B cell (primary cell): ENCODE measurements around the gene XPO6. TPM values are rescaled to one million over a fixed set of nuclear protein-coding genes. Genes with fewer than 3 reads are reported as not detected.

Experiments used
- ATAC-seq: fragments of 200-7000 bp; cut with Tn5 transposase; one replicate; pipeline ENCODE4 v1.10.0; 2021; ENCODE audit warnings: low read depth, mild to moderate bottlenecking, moderate number of reproducible peaks, moderate library complexity
- CTCF ChIA-PET: fragments of 350-600 bp; sonication (Branson Sonifier 250); formaldehyde crosslinking; loops from one replicate; lab custom pipeline; 2021; ENCODE audit warnings: antibody characterized with exemption, inconsistent platforms; lab: Charles Lee
- POLR2A ChIA-PET: fragments of 350-600 bp; sonication (Branson Sonifier 250); formaldehyde crosslinking; loops from one replicate; lab custom pipeline; 2021; ENCODE audit warnings: antibody characterized with exemption; lab: Charles Lee
- DNase-seq: peaks from one replicate; pipeline ENCODE4 v3.0.0; 2013
- H2AFZ ChIP-seq: 2 replicates; pipeline ENCODE4 v1.6.1; 2012; ENCODE audit warnings: mild to moderate bottlenecking, low read depth, low read length; ENCODE audit not compliant: insufficient read depth, poor library complexity, severe bottlenecking
- H3K27ac ChIP-seq, 2 donors: 1 replicate in 1 of 2; 2 replicates in 1 of 2; pipeline ENCODE4 v1.5.1; 2012 to 2013; ENCODE audit warnings: low read length in 2 of 2, mild to moderate bottlenecking in 2 of 2, moderate library complexity in 1 of 2
- H3K27me3 ChIP-seq, 4 experiments: fragments of 200-600 bp in 1 of 4; sonication (generic) in 1 of 4; replicated peaks in 1 of 4; 1 replicate in 2 of 4; 2 replicates in 2 of 4; pipeline versions ENCODE4 v1.6.1 to v1.7.0; 2013 to 2016; ENCODE audit warnings: low read length in 3 of 4, mild to moderate bottlenecking in 2 of 4, mixed read lengths in 1 of 4, moderate library complexity in 1 of 4; ENCODE audit not compliant: insufficient read depth in 4 of 4, control insufficient read depth in 3 of 4; ENCODE audit errors: control extremely low read depth in 1 of 4
- H3K36me3 ChIP-seq, 2 experiments: replicated peaks in 1 of 2; 1 replicate in 1 of 2; 2 replicates in 1 of 2; pipeline versions ENCODE4 v1.6.1 to v1.7.1; 2013; ENCODE audit warnings: low read length in 1 of 2; ENCODE audit not compliant: insufficient read depth in 2 of 2, control insufficient read depth in 1 of 2; ENCODE audit errors: control extremely low read depth in 1 of 2, extremely low read depth in 1 of 2
- H3K4me1 ChIP-seq, 2 donors: fragments of 200-600 bp in 1 of 2; sonication (generic) in 1 of 2; 1 replicate in 1 of 2; 2 replicates in 1 of 2; pipeline versions ENCODE4 v1.5.1 to v1.6.1; 2013 to 2017; ENCODE audit warnings: low read length in 2 of 2; ENCODE audit not compliant: control insufficient read depth in 2 of 2, insufficient read depth in 2 of 2
- H3K4me2 ChIP-seq: replicated peaks from 2 replicates; pipeline ENCODE3; 2012; ENCODE audit warnings: mild to moderate bottlenecking, low read depth, low read length; ENCODE audit not compliant: poor library complexity, severe bottlenecking
- H3K4me3 ChIP-seq, 5 experiments: fragments of 200-600 bp in 1 of 5; sonication (generic) in 1 of 5; 1 replicate in 3 of 5; 2 replicates in 2 of 5; pipeline versions ENCODE4 v1.5.1 to v1.7.0; 2011 to 2016; ENCODE audit warnings: low read length in 4 of 5, mild to moderate bottlenecking in 4 of 5, low read depth in 2 of 5, control low read depth in 1 of 5, moderate library complexity in 1 of 5; ENCODE audit not compliant: insufficient read depth in 1 of 5; ENCODE audit errors: control extremely low read depth in 1 of 5, extremely low read depth in 1 of 5
- H3K79me2 ChIP-seq: fragments of 200-600 bp; sonication (generic); one replicate; pipeline ENCODE4 v1.6.0; 2016; ENCODE audit warnings: low read length; ENCODE audit not compliant: control insufficient read depth, insufficient read depth
- H3K9ac ChIP-seq: fragments of 200-600 bp; sonication (generic); 2 replicates; pipeline ENCODE4 v1.6.1; 2017; ENCODE audit warnings: mild to moderate bottlenecking, low read length, moderate library complexity
- H3K9me3 ChIP-seq, 3 donors: one replicate each; pipeline versions ENCODE4 v1.6.1 to v1.7.1; 2013; ENCODE audit warnings: low read length in 2 of 3; ENCODE audit not compliant: control insufficient read depth in 2 of 3, insufficient read depth in 1 of 3; ENCODE audit errors: control extremely low read depth in 1 of 3
- H4K20me1 ChIP-seq: 2 replicates; pipeline ENCODE4 v1.6.0; 2012; ENCODE audit warnings: mild to moderate bottlenecking, low read length; ENCODE audit not compliant: insufficient read depth, control insufficient read depth, poor library complexity, severe bottlenecking
- H3K27ac Mint-ChIP-seq: one replicate; pipeline ENCODE4 v1.8.0; 2021; ENCODE audit warnings: mixed read lengths
- H3K27me3 Mint-ChIP-seq: one replicate; pipeline ENCODE4 v1.8.0; 2021; ENCODE audit warnings: mixed read lengths
- H3K4me1 Mint-ChIP-seq: one replicate; pipeline ENCODE4 v1.8.0; 2021; ENCODE audit warnings: mixed read lengths
- H3K4me3 Mint-ChIP-seq: one replicate; pipeline ENCODE4 v1.8.0; 2021; ENCODE audit warnings: mixed read lengths
- H3K9me3 Mint-ChIP-seq: one replicate; pipeline ENCODE4 v1.8.0; 2022; ENCODE audit warnings: mixed read lengths; ENCODE audit not compliant: insufficient read depth
- CTCF ChIP-seq: fragments of 200-600 bp; IDR thresholded peaks from one replicate; pipeline ENCODE4 v1.8.0; 2022; ENCODE audit warnings: antibody characterized with exemption, mild to moderate bottlenecking
- EZH2 ChIP-seq: IDR thresholded peaks from 2 replicates; pipeline ENCODE4 v1.6.1; 2012; ENCODE audit warnings: borderline replicate concordance, low read depth, mild to moderate bottlenecking, moderate library complexity, low read length; ENCODE audit not compliant: insufficient read depth, poor library complexity, severe bottlenecking
- WGBS: methylation state at CpG from one replicate; pipeline ENCODE4 v1.1.5; 2013; ENCODE audit warnings: missing lambda C conversion rate; ENCODE audit not compliant: insufficient coverage; 5-methylcytosine and 5-hydroxymethylcytosine counted together
- intact Hi-C: fragments of 100-400 bp; cut with micrococcal nuclease; formaldehyde crosslinking; loops from one replicate; pipeline ENCODE4 v1.10.0; 2022
- polyA plus RNA-seq: library from polyadenylated mRNA; depleted of rRNA; stranded (reverse); fragments of >200 nt; gene quantifications from 2 replicates; pipeline ENCODE4 v1.2.3, GENCODE V29; 2012
- total RNA-seq, 2 donors: library from RNA; stranded (reverse); fragments of 120-200 nt in 1 of 2; gene quantifications; 1 replicate in 1 of 2; 2 replicates in 1 of 2; pipeline versions ENCODE4 v1.2.3 to v1.2.4, GENCODE V29; 2013 to 2022

XPO6 gene
- total and polyA plus RNA-seq, 2 donors (not counting 1 experiment from before 2014, with no cell fraction given): 259 to 303 TPM

- Histone ChIP-seq H3K9me3 (no peaks in the 10 kb centered on the region), H3K4me2 (no peak overlapping the region), H3K36me3 (peaks cover 17 to 61% of the 10 kb centered on the region in 2 experiments), H4K20me1 (peaks cover 11% of the 10 kb centered on the region), H2AFZ (no peak overlapping the region), H3K4me1 (peaks cover 6 to 12% of the 10 kb centered on the region in 2 donors), H3K4me3 (no peak overlapping the region), H3K79me2 (peaks cover 91% of the 10 kb centered on the region), H3K27ac (no peak overlapping the region), H3K9ac (no peak overlapping the region), H3K27me3 (no peaks in the 10 kb centered on the region)
- H3K27me3 Mint-ChIP-seq: no peaks in the 10 kb centered on the region
- no CpG with 5 or more reads among the region's 3 CpGs for WGBS
- no peak for TF ChIP-seq EZH2
- TF ChIP-seq CTCF: no peak
- H3K27ac Mint-ChIP-seq: no peak overlapping the region
- ChIA-PET POLR2A (no interaction called here), CTCF (interaction anchor here (1.1 kb wide), 1 partner anchor 47 kb away, joined by 3 read pairs; no protein-coding TSS in a partner anchor)
- DNase-seq (no peak), ATAC-seq (no peak)
- intact Hi-C loops: no loop called here
- H3K4me3 Mint-ChIP-seq: no peak overlapping the region
- no peaks in the 10 kb centered on the region for H3K9me3 Mint-ChIP-seq
- H3K4me1 Mint-ChIP-seq: peaks cover 31% of the 10 kb centered on the region
These were observed 56.5 kb downstream of the XPO6 start for GRCh38 chr16:28155293-28155692.

- ChIA-PET CTCF (interaction anchor here (0.6 to 1.7 kb wide), 4 partner anchors 21 to 89 kb away, joined by 3 to 4 read pairs (median 3); no protein-coding TSS in a partner anchor), POLR2A (interaction anchor here (0.6 kb wide), 1 partner anchor 67 kb away, joined by 5 read pairs; no protein-coding TSS in a partner anchor)
- H4K20me1 ChIP-seq: peaks cover 5% of the 10 kb centered on the region
- H3K4me2 ChIP-seq: no peak overlapping the region
- H3K27ac ChIP-seq: peak overlapping the region in 1 of 2 donors; percentile 29
- no peak for DNase-seq
- H3K27ac Mint-ChIP-seq: peak overlapping the region; percentile 21
- intact Hi-C loops: no loop called here
- peaks cover 89% of the 10 kb centered on the region for H3K79me2 ChIP-seq
- H3K4me1 ChIP-seq: peaks cover 11 to 12% of the 10 kb centered on the region in 2 donors
- no peak overlapping the region for H3K4me3 Mint-ChIP-seq
- no peaks in the 10 kb centered on the region for H3K9me3 Mint-ChIP-seq
- H2AFZ ChIP-seq: no peak overlapping the region
- H3K9me3 ChIP-seq: no peaks in the 10 kb centered on the region
- H3K4me1 Mint-ChIP-seq: peaks cover 30% of the 10 kb centered on the region
- no peak for TF ChIP-seq EZH2
- no peak for TF ChIP-seq CTCF
- no peak for ATAC-seq
- H3K27me3 ChIP-seq: no peaks in the 10 kb centered on the region
- WGBS: 96% methylated on average over 2 of the region's 7 CpGs
- no peaks in the 10 kb centered on the region for H3K27me3 Mint-ChIP-seq
- no peak overlapping the region for H3K9ac ChIP-seq
- H3K4me3 ChIP-seq: no peak overlapping the region
- peaks cover 12 to 92% of the 10 kb centered on the region in 2 experiments for H3K36me3 ChIP-seq
These were observed 60.6 kb downstream of the XPO6 start for GRCh38 chr16:28151180-28151579.
